ENCODE data around the gene DCTN4. TPM values are rescaled to one million over a fixed set of nuclear protein-coding genes. Genes with fewer than 3 reads are reported as not detected.

DCTN4 gene
- total RNA-seq, 2 experiments from 2014 or later = 12.6 to 22.4 TPM

DNA sequence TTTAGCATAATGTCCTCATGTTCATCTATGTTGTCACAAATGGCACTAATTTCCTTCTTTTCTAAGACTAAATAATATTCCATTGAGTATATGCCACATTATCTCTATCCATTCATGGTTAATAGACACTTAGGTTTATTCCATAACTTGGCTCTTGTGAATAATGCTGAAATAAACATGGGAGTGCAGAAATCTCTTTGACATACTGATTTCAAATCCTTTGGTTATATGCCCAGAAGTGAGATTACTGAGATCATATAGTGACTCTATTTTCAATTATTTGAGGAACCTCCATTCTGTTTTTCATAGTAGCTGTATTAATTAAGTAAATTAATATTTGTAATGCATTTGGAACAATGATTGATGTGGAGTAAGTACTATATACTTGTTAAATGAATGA is 32.7 kb upstream of the DCTN4 start:
- H3K9me2 ChIP-seq (ENCODE audit: insufficient read depth, low read length) = no peaks in the 10 kb centered on the region
- H3K36me3 ChIP-seq (ENCODE audit: insufficient read depth, low read length) = no peaks in the 10 kb centered on the region
- ChIA-PET CTCF (ENCODE audit: unreplicated experiment) (no interaction called here), POLR2A (no interaction called here)
- intact Hi-C loops (cut with micrococcal nuclease; ENCODE audit: unreplicated experiment) = no loop called here
- no peaks in the 10 kb centered on the region for H3K4me1 ChIP-seq (ENCODE audit: insufficient read depth, low read length, poor library complexity, severe bottlenecking)
- no peaks in the 10 kb centered on the region for H3K9me3 ChIP-seq (ENCODE audit: low read length)
- no peak overlapping the region for H2AFZ ChIP-seq (ENCODE audit: low read length)
- no TSS peak for BruUV-seq (replicated peaks)
- H3K27ac ChIP-seq (ENCODE audit: low read depth, low read length, poor library complexity, severe bottlenecking) = no peak overlapping the region
- TF ChIP-seq, protein P1, sequence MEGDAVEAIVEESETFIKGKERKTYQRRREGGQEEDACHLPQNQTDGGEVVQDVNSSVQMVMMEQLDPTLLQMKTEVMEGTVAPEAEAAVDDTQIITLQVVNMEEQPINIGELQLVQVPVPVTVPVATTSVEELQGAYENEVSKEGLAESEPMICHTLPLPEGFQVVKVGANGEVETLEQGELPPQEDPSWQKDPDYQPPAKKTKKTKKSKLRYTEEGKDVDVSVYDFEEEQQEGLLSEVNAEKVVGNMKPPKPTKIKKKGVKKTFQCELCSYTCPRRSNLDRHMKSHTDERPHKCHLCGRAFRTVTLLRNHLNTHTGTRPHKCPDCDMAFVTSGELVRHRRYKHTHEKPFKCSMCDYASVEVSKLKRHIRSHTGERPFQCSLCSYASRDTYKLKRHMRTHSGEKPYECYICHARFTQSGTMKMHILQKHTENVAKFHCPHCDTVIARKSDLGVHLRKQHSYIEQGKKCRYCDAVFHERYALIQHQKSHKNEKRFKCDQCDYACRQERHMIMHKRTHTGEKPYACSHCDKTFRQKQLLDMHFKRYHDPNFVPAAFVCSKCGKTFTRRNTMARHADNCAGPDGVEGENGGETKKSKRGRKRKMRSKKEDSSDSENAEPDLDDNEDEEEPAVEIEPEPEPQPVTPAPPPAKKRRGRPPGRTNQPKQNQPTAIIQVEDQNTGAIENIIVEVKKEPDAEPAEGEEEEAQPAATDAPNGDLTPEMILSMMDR (conservative IDR thresholded peaks at IDR 0.05; ENCODE audit: low read length) = no peak
- no peak for TF ChIP-seq EZH2phosphoT487 (IDR thresholded peaks at IDR 0.05; ENCODE audit: borderline replicate concordance, low read depth, low read length)
- no peak overlapping the region for H3K4me3 ChIP-seq (ENCODE audit: low read depth, low read length, poor library complexity, severe bottlenecking)
- H3K79me2 ChIP-seq (ENCODE audit: insufficient read depth, low read depth, low read length) = no peaks in the 10 kb centered on the region
- no peaks in the 10 kb centered on the region for H4K20me1 ChIP-seq (ENCODE audit: insufficient read depth, low read length)
- DNase-seq (ENCODE audit: low spot score) = no peak
- no peak overlapping the region for H3K4me2 ChIP-seq (ENCODE audit: low read length)

DNA sequence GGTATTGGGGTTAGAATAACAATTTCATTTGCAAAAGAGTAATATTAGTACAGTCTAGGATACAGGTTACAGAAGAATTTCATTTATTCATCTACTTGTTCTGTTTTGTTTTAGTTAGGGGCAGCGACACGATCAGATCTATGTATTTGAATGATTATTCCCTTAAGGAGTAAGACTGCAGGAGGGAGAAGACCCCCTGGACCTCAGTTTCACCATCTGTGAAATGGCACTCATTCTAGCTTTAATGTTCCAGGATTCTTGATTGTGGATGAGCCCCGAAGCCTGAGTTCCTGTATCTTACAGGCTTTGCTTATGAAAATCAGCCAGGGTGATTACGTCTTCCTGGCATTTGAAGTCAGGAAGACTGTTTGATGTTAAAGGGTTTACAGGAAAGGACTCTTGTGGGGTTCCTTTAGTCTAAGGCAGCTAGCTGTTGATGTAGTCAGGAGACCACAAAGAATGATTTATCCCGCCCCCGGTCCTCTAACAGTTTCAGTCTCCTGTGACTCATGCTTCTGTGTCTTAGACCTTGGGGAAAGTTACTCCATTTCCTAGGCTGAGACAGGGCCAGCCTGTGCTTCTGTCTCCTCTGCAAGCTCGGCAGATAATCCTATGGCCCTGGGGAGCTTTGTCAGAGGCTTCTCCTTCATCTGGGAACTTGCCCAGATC is 31.3 kb upstream of the DCTN4 start:
- no peak overlapping the region for H3K27ac ChIP-seq (ENCODE audit: low read depth, low read length, poor library complexity, severe bottlenecking)
- no TSS peak for BruUV-seq (replicated peaks)

DNA sequence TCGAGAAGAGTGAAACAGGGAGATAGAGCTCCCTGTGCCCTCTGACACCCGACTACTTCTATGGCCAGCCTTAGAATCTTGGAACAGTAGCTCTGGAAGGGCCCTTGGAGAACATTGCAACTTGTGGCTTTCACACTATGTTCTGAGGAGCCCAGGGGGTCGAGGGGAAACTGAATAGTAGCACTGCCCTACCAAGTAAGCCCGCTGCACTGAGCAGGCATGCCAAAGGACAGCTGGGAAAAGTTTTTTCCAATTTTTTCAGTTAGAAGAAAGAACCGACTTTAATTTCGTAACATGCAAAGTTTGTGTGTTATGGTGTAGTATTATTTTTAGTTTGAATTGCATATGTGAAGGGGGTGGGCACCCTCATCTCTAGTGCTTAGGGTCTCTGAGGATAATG is 30.6 kb upstream of the DCTN4 start:
- no TSS peak for BruUV-seq (replicated peaks)
- ChIA-PET POLR2A (no interaction called here), CTCF (ENCODE audit: unreplicated experiment) (no interaction called here)
- DNase-seq (ENCODE audit: low spot score) = no peak
- Histone ChIP-seq H3K27ac (ENCODE audit: low read depth, low read length, poor library complexity, severe bottlenecking) (no peak overlapping the region), H3K4me1 (ENCODE audit: insufficient read depth, low read length, poor library complexity, severe bottlenecking) (no peaks in the 10 kb centered on the region), H3K4me2 (ENCODE audit: low read length) (no peak overlapping the region), H3K4me3 (ENCODE audit: low read depth, low read length, poor library complexity, severe bottlenecking) (no peak overlapping the region), H4K20me1 (ENCODE audit: insufficient read depth, low read length) (no peaks in the 10 kb centered on the region), H3K9me3 (ENCODE audit: low read length) (no peaks in the 10 kb centered on the region), H3K9me2 (ENCODE audit: insufficient read depth, low read length) (no peaks in the 10 kb centered on the region), H3K79me2 (ENCODE audit: insufficient read depth, low read depth, low read length) (no peaks in the 10 kb centered on the region), H3K36me3 (ENCODE audit: insufficient read depth, low read length) (no peaks in the 10 kb centered on the region), H2AFZ (ENCODE audit: low read length) (no peak overlapping the region)
- TF ChIP-seq, protein P1 (conservative IDR thresholded peaks at IDR 0.05; ENCODE audit: low read length) = no peak
- TF ChIP-seq EZH2phosphoT487 (IDR thresholded peaks at IDR 0.05; ENCODE audit: borderline replicate concordance, low read depth, low read length) = no peak
- intact Hi-C loops (cut with micrococcal nuclease; ENCODE audit: unreplicated experiment) = no loop called here

More for the DNA sequence above, 31.3 kb upstream of the DCTN4 start:
- Histone ChIP-seq H3K79me2 (ENCODE audit: insufficient read depth, low read depth, low read length) (no peaks in the 10 kb centered on the region), H3K9me2 (ENCODE audit: insufficient read depth, low read length) (no peaks in the 10 kb centered on the region), H3K4me2 (ENCODE audit: low read length) (no peak overlapping the region), H3K4me1 (ENCODE audit: insufficient read depth, low read length, poor library complexity, severe bottlenecking) (no peaks in the 10 kb centered on the region), H4K20me1 (ENCODE audit: insufficient read depth, low read length) (no peaks in the 10 kb centered on the region), H3K36me3 (ENCODE audit: insufficient read depth, low read length) (no peaks in the 10 kb centered on the region), H3K4me3 (ENCODE audit: low read depth, low read length, poor library complexity, severe bottlenecking) (no peak overlapping the region), H3K9me3 (ENCODE audit: low read length) (no peaks in the 10 kb centered on the region), H2AFZ (ENCODE audit: low read length) (no peak overlapping the region)
- ChIA-PET POLR2A (no interaction called here), CTCF (ENCODE audit: unreplicated experiment) (no interaction called here)
- no peak for DNase-seq (ENCODE audit: low spot score)
- TF ChIP-seq EZH2phosphoT487 (IDR thresholded peaks at IDR 0.05; ENCODE audit: borderline replicate concordance, low read depth, low read length) = no peak
- TF ChIP-seq, protein P1 (conservative IDR thresholded peaks at IDR 0.05; ENCODE audit: low read length) = no peak
- intact Hi-C loops (cut with micrococcal nuclease; ENCODE audit: unreplicated experiment) = no loop called here
